ENCODE data around the gene DYRK3. TPM values are rescaled to one million over a fixed set of nuclear protein-coding genes. Genes with fewer than 3 reads are reported as not detected.

The DYRK3 gene
- total RNA-seq, 1 donor from 2014 or later: 22.7 TPM

GRCh38 chr1:206679738-206680211, 44.4 kb downstream of the DYRK3 start:
- Mint-ChIP-seq H3K4me1 (peaks cover 13% of the 10 kb centered on the region), H3K9me3 (no peaks in the 10 kb centered on the region), H3K36me3 (no peaks in the 10 kb centered on the region), H3K4me3 (peak overlapping the region; percentile 22), H3K27me3 (ENCODE audit: insufficient read depth, low read depth) (peaks cover 16% of the 10 kb centered on the region), H3K27ac (no peak overlapping the region)
- H3K9ac ChIP-seq: no peak overlapping the region
- no peak overlapping the region for H3K4me3 ChIP-seq
- DNase-seq (ENCODE audit: low spot score): no peak
- H3K36me3 ChIP-seq: no peaks in the 10 kb centered on the region
- no peaks in the 10 kb centered on the region for H3F3A ChIP-seq (ENCODE audit: low read depth)
- H2AFZ ChIP-seq (replicated peaks): no peak overlapping the region
- TF ChIP-seq CTCF (IDR thresholded peaks at IDR 0.05): no peak
- no peak for TF ChIP-seq EZH2phosphoT487 (IDR thresholded peaks at IDR 0.05)
- TF ChIP-seq EZH2 (IDR thresholded peaks at IDR 0.05): no peak
- no peaks in the 10 kb centered on the region for H3K9me3 ChIP-seq (ENCODE audit: low read depth)
- no peak overlapping the region for H3K4me2 ChIP-seq
- H3K27ac ChIP-seq: no peak overlapping the region
- no peaks in the 10 kb centered on the region for H3K79me2 ChIP-seq (ENCODE audit: low read depth)
- peaks cover 6% of the 10 kb centered on the region for H3K4me1 ChIP-seq
- H3K27me3 ChIP-seq: peaks cover 52% of the 10 kb centered on the region
- H4K20me1 ChIP-seq (ENCODE audit: low read depth): no peaks in the 10 kb centered on the region

GRCh38 chr1:206680279-206680678, 44.9 kb downstream of the DYRK3 start:
- Histone ChIP-seq H3K27me3 (peaks cover 52% of the 10 kb centered on the region), H3K9ac (no peak overlapping the region), H3K9me3 (ENCODE audit: low read depth) (no peaks in the 10 kb centered on the region), H3K4me1 (peaks cover 6% of the 10 kb centered on the region), H3K36me3 (no peaks in the 10 kb centered on the region), H3K4me2 (no peak overlapping the region), H4K20me1 (ENCODE audit: low read depth) (no peaks in the 10 kb centered on the region), H3K79me2 (ENCODE audit: low read depth) (no peaks in the 10 kb centered on the region), H2AFZ (replicated peaks) (no peak overlapping the region), H3F3A (ENCODE audit: low read depth) (no peaks in the 10 kb centered on the region), H3K4me3 (no peak overlapping the region), H3K27ac (no peak overlapping the region)
- no peak for DNase-seq (ENCODE audit: low spot score)
- no peak for TF ChIP-seq EZH2 (IDR thresholded peaks at IDR 0.05)
- TF ChIP-seq EZH2phosphoT487 (IDR thresholded peaks at IDR 0.05): no peak
- TF ChIP-seq CTCF (IDR thresholded peaks at IDR 0.05): no peak
- no peak overlapping the region for H3K4me3 Mint-ChIP-seq
- peaks cover 16% of the 10 kb centered on the region for H3K27me3 Mint-ChIP-seq (ENCODE audit: insufficient read depth, low read depth)
- no peaks in the 10 kb centered on the region for H3K36me3 Mint-ChIP-seq
- no peak overlapping the region for H3K27ac Mint-ChIP-seq
- H3K4me1 Mint-ChIP-seq: peaks cover 13% of the 10 kb centered on the region
- H3K9me3 Mint-ChIP-seq: no peaks in the 10 kb centered on the region

DNA sequence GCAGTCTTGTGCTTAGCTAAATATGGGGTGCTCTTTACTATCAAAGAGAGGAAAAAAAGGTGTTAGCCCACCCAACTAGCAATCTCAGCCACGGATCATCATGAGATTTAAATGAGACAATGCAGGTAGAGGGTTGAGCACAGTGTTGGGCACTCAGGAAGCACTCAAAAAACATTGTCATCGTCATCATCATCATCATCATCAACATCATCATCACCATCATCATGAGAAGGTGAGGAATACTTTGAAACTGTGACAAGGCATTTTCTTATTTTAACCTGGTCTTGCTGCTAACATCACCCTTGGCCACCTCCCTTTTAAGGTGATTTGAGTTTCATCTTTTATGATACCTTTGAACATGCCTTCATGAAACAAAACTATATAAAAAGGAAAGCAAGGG, 46.0 kb downstream of the DYRK3 start:
- Mint-ChIP-seq H3K4me1 (peaks cover 16% of the 10 kb centered on the region), H3K36me3 (no peaks in the 10 kb centered on the region), H3K4me3 (no peak overlapping the region), H3K27ac (no peak overlapping the region), H3K9me3 (no peaks in the 10 kb centered on the region), H3K27me3 (ENCODE audit: insufficient read depth, low read depth) (peaks cover 19% of the 10 kb centered on the region)
- H3K27ac ChIP-seq: no peak overlapping the region
- H3K4me2 ChIP-seq: no peak overlapping the region
- H3K36me3 ChIP-seq: no peaks in the 10 kb centered on the region
- no peak overlapping the region for H3K4me3 ChIP-seq
- H3K27me3 ChIP-seq: peaks cover 56% of the 10 kb centered on the region
- H3K9ac ChIP-seq: no peak overlapping the region
- peaks cover 8% of the 10 kb centered on the region for H4K20me1 ChIP-seq (ENCODE audit: low read depth)
- H2AFZ ChIP-seq (replicated peaks): no peak overlapping the region
- peaks cover 9% of the 10 kb centered on the region for H3K79me2 ChIP-seq (ENCODE audit: low read depth)
- H3K9me3 ChIP-seq (ENCODE audit: low read depth): no peaks in the 10 kb centered on the region
- TF ChIP-seq CTCF (IDR thresholded peaks at IDR 0.05): no peak
- DNase-seq (ENCODE audit: low spot score): no peak
- peaks cover 5% of the 10 kb centered on the region for H3F3A ChIP-seq (ENCODE audit: low read depth)
- peaks cover 8% of the 10 kb centered on the region for H3K4me1 ChIP-seq
